ENCODE data around the gene BCL2L12. TPM values are rescaled to one million over a fixed set of nuclear protein-coding genes. Genes with fewer than 3 reads are reported as not detected.
A peak's percentile ranks its signal among the peaks of the same experiment; 100 is the strongest.

The BCL2L12 gene
- total and polyA plus RNA-seq, 2 of the 13 experiments (the other 11 are each of a cell fraction or from before 2014, with no cell fraction given) = 26.8 to 40.8 TPM

- TF ChIP-seq ZNF691 (CRISPR knock-in tag; IDR thresholded peaks at IDR 0.05; ENCODE audit: borderline replicate concordance, low read depth) (0 out of 2 replicates have a peak, but pooled peaks have one; percentile 24), REPIN1 (CRISPR knock-in tag; IDR thresholded peaks at IDR 0.05; ENCODE audit: borderline replicate concordance, low read depth) (0 out of 2 replicates have a peak, but pooled peaks have one; percentile 56), NCOR1 (IDR thresholded peaks at IDR 0.05; ENCODE audit: borderline replicate concordance, low read length) (no peak), HDAC6 (IDR thresholded peaks at IDR 0.05; ENCODE audit: low read depth, low read length) (no peak), ZNF230 (CRISPR knock-in tag; IDR thresholded peaks at IDR 0.05) (0 out of 2 replicates have a peak, but pooled peaks have one; percentile 39), ZFP62 (CRISPR knock-in tag; IDR thresholded peaks at IDR 0.05) (peak; percentile 75; the same call in 1 of the 2 replicates), HOXD1 (CRISPR knock-in tag; IDR thresholded peaks at IDR 0.05) (no peak), ZNF431 (CRISPR knock-in tag; IDR thresholded peaks at IDR 0.05; ENCODE audit: borderline replicate concordance, low read depth) (no peak), REST (IDR thresholded peaks at IDR 0.05; ENCODE audit: borderline replicate concordance in 1 of 2, low read depth in 1 of 2, low read length in 2 of 2) (no peak), ZNF331 (CRISPR knock-in tag; IDR thresholded peaks at IDR 0.05) (no peak; the same call in 1 of the 2 replicates), MLLT10 (CRISPR knock-in tag; IDR thresholded peaks at IDR 0.05) (no peak), THAP7 (CRISPR knock-in tag; IDR thresholded peaks at IDR 0.05) (peak; percentile 54; the same call in 1 of the 2 replicates), ZFYVE20 (CRISPR knock-in tag; IDR thresholded peaks at IDR 0.05; ENCODE audit: borderline replicate concordance, low read depth) (no peak), IKZF5 (CRISPR knock-in tag; IDR thresholded peaks at IDR 0.05) (no peak), ZNF343 (CRISPR knock-in tag; IDR thresholded peaks at IDR 0.05) (0 out of 2 replicates have a peak, but pooled peaks have one; percentile 46), ZUFSP (CRISPR knock-in tag; IDR thresholded peaks at IDR 0.05; ENCODE audit: borderline replicate concordance) (no peak), ZNF670 (CRISPR knock-in tag; IDR thresholded peaks at IDR 0.05; ENCODE audit: borderline replicate concordance) (no peak)
- TF ChIP-seq, protein P1, sequence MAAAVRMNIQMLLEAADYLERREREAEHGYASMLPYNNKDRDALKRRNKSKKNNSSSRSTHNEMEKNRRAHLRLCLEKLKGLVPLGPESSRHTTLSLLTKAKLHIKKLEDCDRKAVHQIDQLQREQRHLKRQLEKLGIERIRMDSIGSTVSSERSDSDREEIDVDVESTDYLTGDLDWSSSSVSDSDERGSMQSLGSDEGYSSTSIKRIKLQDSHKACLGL (CRISPR knock-in tag; IDR thresholded peaks at IDR 0.05) = peak; percentile 57
Measured at GRCh38 chr19:49641688-49642491, 23.8 kb upstream of the BCL2L12 start, which contains the start of gene SCAF1 (continued).

Data from HepG2 (cell line).